NB4 (cell line): ENCODE measurements around the gene METRN.

Experiments
- CTCF ChIP-seq: IDR thresholded peaks from one replicate; pipeline ENCODE4 v1.5.1; 2012; ENCODE audit warnings: low read depth, low read length
- MAX ChIP-seq: IDR thresholded peaks from 2 replicates; pipeline ENCODE4 v1.6.1; 2011; ENCODE audit warnings: low read depth, low read length
- MYC ChIP-seq: IDR thresholded peaks from 2 replicates; pipeline ENCODE4 v1.6.1; 2011; ENCODE audit warnings: low read depth, low read length
- POLR2A ChIP-seq: IDR thresholded peaks from 2 replicates; pipeline ENCODE4 v1.6.1; 2011; ENCODE audit warnings: mild to moderate bottlenecking; ENCODE audit not compliant: insufficient read length; ENCODE audit errors: extremely low read depth

GRCh38 chr16:676913-677312 is 38.0 kb upstream of the METRN start:
- TF ChIP-seq CTCF (no peak), POLR2A (no peak), MAX (no peak), MYC (no peak)
